GM18519 (cell line): Measurements from ENCODE around the gene RMDN2.
A peak's percentile ranks its signal among the peaks of the same experiment; 100 is the strongest.

Experiments used
- ATAC-seq: cut with Tn5 transposase; IDR thresholded peaks from one replicate; pipeline ENCODE4 v1.9.1; 2021; ENCODE audit warnings: mild to moderate bottlenecking, moderate library complexity; ENCODE audit not compliant: unreplicated experiment, low FRiP score

The RMDN2 gene

DNA sequence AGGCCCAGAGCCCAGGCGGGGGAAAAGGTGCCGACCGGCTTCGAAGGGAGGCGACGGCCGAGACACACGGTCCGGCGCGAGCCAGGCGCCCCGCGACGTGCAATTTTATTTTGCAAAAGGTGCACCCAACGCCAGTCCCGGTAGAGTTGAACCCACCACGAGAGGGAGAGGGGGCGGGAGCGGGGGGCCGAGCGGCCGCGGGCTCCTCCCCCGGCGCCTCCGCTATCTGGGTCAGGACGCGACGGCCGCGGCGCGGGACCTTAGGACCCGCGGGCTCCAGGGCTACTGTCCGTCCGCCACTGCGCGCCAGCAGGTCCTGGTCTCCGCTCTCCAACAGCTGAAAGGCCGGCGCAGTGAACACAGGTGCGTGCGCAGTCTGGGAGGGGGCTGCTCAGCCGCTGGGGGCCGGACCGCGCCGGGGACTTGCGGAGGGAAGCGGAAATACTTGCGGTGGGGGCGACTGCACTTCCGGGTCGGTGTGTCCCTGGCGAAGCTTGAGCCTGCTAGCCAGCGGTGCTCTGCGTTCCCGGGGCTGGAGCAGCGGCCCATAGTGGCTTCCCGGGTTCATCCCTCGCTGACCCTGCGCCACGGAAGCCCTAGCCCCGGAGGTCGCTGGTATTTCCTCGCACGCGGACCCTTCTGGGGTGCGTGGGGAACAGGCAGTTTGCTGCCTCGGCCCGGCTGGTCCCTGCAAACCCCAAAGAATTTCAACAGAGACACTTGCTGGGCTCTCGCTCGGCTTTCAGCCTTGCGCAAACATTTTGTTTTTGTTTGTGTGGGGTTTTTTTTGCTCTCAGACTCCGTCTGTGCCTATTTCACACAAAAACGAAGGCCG, at the start of gene RMDN2:
TSS of gene RMDN2 (plus strand) at position 225 of the 835 bp plus-strand sequence. CDS start 3,991 bp downstream, outside the sequence.
- peak; percentile 40 for ATAC-seq

DNA sequence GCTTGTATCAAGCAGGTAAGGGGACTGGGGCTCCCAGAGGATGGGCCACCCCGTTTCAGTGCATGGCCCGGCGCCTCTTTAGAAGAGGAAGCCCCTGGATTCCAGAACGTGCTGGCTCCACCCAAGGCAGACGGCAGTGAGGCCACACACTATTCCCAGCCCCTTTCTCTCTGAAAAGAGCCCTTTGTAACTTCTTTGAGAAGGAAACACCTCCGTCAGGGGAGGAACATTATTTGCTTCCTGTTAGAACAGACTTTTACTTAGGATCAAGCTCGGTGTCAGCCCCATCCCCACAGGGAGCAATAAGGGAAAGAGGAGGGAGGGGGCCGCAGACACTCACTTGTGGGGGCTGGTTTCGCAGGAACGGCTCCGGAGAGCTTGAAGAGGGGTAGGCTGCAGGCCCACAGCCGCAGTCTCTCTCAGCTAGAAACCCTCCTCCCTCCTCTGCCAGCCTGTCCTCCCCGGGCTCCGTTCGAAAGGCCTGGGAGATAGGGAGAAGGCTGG, 49.6 kb upstream of the RMDN2 start:
- no peak for ATAC-seq

GRCh38 chr2:37876227-37876626, 48.9 kb upstream of the RMDN2 start:
- ATAC-seq = no peak

GRCh38 chr2:37877457-37878315, 47.4 kb upstream of the RMDN2 start:
- no peak for ATAC-seq

GRCh38 chr2:37878536-37878935, 46.6 kb upstream of the RMDN2 start:
- no peak for ATAC-seq

GRCh38 chr2:37880551-37880950, 44.5 kb upstream of the RMDN2 start:
- no peak for ATAC-seq

DNA sequence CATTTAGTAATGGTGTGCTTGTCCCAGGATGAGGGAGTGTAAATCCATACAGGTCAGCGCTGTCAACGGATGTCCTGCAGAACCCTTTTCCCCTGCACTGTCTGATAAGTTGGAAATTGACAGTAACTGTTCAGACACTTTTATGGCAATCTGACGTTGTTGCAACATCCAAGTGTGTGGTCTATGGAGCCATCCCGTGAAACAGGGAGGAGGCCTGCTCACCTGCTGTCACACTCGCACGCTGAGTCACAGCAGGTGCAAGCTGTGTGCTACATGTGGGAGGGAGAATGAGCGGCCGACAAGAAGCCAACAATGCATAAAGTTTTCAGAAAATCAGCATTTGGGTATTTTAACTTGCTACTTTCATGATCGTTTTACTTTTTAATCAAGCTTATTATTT, 43.7 kb upstream of the RMDN2 start:
- ATAC-seq = no peak

GRCh38 chr2:37882036-37882435, 43.1 kb upstream of the RMDN2 start:
- ATAC-seq = no peak

DNA sequence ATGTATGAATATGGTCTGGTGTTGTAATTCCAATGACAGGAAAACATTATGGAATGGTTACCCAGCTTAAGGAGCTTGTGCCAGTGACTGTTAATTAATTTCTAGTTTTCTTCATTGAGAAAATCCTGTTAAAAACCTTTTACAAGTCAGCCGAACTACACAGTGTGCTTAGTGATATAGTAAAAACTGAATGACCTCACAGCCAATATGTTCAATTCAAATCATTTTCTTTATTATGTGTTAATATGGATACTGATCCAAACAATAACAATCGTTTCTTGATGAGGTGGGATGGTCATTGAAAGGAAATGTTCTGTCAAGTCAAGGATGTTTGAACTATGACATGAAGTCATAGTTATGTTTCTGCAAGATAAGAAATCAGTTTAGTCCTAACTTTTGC, 41.6 kb upstream of the RMDN2 start:
- no peak for ATAC-seq

DNA sequence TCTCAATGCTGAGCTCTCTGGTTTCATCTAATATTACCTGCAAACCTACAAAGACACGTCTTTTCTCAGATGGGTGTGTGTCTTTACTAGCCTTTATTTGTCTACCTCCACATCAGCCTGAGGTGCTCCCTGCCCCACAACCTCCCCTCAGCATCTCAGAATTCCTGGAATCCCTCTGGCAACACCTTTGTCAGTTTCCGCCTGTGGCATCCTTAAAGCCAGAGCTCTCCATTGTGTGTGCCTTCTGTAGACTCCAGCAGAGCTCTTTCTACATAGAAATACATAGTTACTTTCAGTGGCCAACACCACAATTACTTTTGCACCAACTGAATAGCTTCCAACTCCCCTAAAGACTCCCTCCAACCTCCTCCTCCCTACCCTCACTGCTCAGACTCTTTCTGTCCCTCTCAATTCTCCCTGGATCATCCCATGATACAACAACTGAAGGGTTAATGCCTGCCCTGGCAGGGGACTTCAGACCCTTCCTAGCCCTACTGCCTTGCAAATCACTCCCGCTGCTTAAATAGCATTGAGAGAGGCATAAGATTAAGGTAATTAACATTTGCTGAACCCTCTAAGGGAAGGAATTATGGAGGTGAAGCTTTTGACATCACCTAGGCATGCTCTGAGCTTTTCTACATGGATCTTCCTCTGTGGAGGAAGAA, 39.6 kb upstream of the RMDN2 start:
- ATAC-seq = no peak

- ATAC-seq = no peak
Observed at GRCh38 chr2:37886745-37887144, 38.3 kb upstream of the RMDN2 start.

- ATAC-seq = no peak
Observed at GRCh38 chr2:37887286-37887685, 37.8 kb upstream of the RMDN2 start.

DNA sequence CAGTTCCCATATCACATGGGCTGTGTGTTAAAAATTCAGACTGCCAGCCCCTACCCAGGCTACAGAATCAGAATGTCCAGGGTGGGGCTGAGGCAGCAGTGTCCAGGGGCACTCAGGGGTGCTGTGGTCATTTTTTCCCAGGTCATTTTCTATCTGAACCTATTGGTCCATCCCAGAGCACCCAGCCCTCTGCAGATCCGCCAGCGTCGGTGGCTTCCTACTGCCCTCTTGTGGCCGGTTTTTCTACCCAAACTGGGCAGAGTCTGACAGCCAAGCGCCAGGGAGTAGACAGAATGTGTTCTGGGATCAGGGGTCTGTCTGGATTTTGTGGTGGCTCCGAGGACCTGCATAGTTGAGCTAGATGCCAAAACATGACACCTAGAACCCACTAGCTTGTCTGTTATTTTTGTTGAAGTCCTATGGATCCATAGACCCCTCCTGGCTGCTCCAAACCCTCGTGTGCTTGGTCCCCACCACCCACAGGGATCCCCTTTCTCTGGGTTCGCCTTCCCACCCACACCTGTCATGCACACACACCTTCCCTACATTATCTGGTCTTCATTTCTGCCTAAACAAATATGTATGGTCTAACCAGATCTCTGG, 34.1 kb upstream of the RMDN2 start:
- no peak for ATAC-seq

- no peak for ATAC-seq
Observed at GRCh38 chr2:37891846-37892435, 33.1 kb upstream of the RMDN2 start.

- peak; percentile 54 for ATAC-seq
Observed at GRCh38 chr2:37892436-37893114, 32.5 kb upstream of the RMDN2 start.

DNA sequence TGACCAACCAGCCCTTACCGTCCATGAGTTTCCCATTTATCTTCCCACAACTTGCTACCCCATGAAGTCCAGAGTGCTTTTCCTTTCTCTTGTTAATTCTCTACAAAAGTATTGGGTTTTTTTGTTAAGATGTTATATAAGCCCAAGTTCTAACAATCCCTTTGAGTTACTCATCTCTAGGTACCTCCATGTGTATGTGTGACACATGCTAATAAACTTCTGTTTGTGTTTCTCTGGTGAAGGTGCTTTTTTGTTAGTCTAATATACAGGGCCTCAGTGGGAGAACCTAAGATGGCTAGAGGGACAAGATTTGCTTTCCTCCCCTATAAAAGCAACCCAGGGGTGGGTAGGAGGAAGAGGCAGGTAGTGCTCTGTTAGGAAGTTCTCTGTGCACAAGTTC, 31.8 kb upstream of the RMDN2 start:
- no peak for ATAC-seq

- no peak for ATAC-seq
Observed at GRCh38 chr2:37894047-37894446, 31.0 kb upstream of the RMDN2 start.

DNA sequence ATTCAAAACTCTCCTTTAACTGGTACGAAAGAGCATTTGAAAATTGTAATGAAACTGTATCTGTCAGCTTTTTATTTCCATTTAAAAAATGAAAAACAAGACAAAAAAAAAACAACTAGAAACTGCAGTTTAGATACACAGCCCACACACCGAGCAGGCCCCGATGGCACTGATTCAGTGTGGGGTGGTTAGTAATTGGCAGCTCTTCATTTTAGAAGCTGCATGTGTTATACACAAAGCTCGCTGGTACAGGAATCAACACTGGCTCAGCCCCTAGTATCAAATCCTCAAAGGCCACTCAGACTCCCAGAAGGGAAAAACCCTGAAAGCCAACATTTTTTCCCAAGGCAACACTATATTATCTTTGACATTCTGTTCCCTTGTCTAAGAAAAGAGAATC, 30.5 kb upstream of the RMDN2 start:
- ATAC-seq = no peak

DNA sequence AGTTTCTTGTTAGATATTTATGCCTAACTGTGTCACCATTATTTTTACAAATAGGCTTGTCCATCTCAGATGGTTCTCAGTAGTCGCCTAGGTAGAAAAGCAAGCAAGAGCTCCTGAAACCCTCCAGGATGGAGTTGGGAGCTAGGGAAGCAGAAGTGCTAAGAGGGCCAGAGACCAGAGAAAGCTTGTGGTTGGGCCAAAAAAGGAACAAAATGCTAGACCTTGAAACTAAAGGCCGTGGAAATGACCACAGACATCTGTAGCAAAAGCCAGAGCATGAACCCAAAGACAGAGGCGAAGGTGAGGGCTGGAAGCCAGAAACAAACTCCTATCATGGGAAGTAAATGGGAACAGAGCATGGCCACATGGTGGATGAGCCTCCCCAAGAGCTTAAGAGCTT, 29.9 kb upstream of the RMDN2 start:
- ATAC-seq = no peak

- no peak for ATAC-seq
Observed at GRCh38 chr2:37896319-37896718, 28.8 kb upstream of the RMDN2 start.
